H1 (cell line): ENCODE data around the gene RPUSD3. TPM values are rescaled to one million over a fixed set of nuclear protein-coding genes. Genes with fewer than 3 reads are reported as not detected.

Source experiments
- CTCF ChIA-PET: fragments of 300-600 bp; sonication (Branson Sonifier 250); formaldehyde crosslinking; loops from one replicate; lab custom pipeline; 2021; ENCODE audit not compliant: partially characterized antibody; lab: Charles Lee
- POLR2A ChIA-PET: fragments of 300-600 bp; sonication (Branson Sonifier 250); formaldehyde crosslinking; loops from one replicate; lab custom pipeline; 2021; ENCODE audit warnings: inconsistent platforms; ENCODE audit not compliant: partially characterized antibody; lab: Charles Lee
- DNase-seq, 2 experiments: peaks; one replicate each; pipeline versions ENCODE4 v3.0.0 to v3.0.0-alpha.2; 2010 to 2022; ENCODE audit warnings: low spot score in 2 of 2, low read depth in 1 of 2, mixed read lengths in 1 of 2
- FAIRE-seq: peaks from 2 replicates; lab custom pipeline; 2011; peaks lifted over from hg19 to GRCh38; lab: Jason Lieb, UNC
- H2AFZ ChIP-seq: 2 replicates; pipeline ENCODE4 v1.8.1; 2012; ENCODE audit warnings: low read length, inconsistent platforms
- H2AK5ac ChIP-seq: 2 replicates; pipeline ENCODE4 v1.6.1; 2013; ENCODE audit warnings: low read depth, low read length
- H2BK120ac ChIP-seq: replicated peaks from 2 replicates; pipeline ENCODE3; 2013; ENCODE audit warnings: low read depth, low read length, inconsistent platforms
- H2BK12ac ChIP-seq: 2 replicates; pipeline ENCODE4 v1.6.1; 2013; ENCODE audit warnings: low read depth, low read length
- H2BK15ac ChIP-seq: 2 replicates; pipeline ENCODE4 v1.6.1; 2013; ENCODE audit warnings: low read length
- H2BK20ac ChIP-seq: 2 replicates; pipeline ENCODE4 v1.6.1; 2013; ENCODE audit warnings: low read length
- H2BK5ac ChIP-seq: 2 replicates; pipeline ENCODE4 v1.6.1; 2013; ENCODE audit warnings: low read depth, low read length
- H3K14ac ChIP-seq: 2 replicates; pipeline ENCODE4 v1.6.1; 2013; ENCODE audit warnings: inconsistent platforms; ENCODE audit not compliant: insufficient read length
- H3K18ac ChIP-seq: 2 replicates; pipeline ENCODE4 v1.6.1; 2013; ENCODE audit warnings: low read length; ENCODE audit errors: extremely low read depth
- H3K23ac ChIP-seq: 2 replicates; pipeline ENCODE4 v1.6.1; 2013; ENCODE audit warnings: inconsistent platforms; ENCODE audit not compliant: insufficient read length
- H3K23me2 ChIP-seq: 2 replicates; pipeline ENCODE4 v1.6.1; 2013; ENCODE audit warnings: low read depth, low read length
- H3K27ac ChIP-seq: 2 replicates; pipeline ENCODE4 v1.6.1; 2011; ENCODE audit warnings: low read depth, low read length, inconsistent platforms
- H3K27me3 ChIP-seq, 4 experiments: replicated peaks in 1 of 4; 1 replicate in 1 of 4; 2 replicates in 3 of 4; pipeline versions ENCODE4 v1.6.1 to v1.8.1; 2011 to 2013; ENCODE audit warnings: low read length in 3 of 4, mild to moderate bottlenecking in 3 of 4, inconsistent platforms in 2 of 4, mixed read lengths in 2 of 4, moderate library complexity in 1 of 4; ENCODE audit not compliant: control insufficient read depth in 3 of 4, insufficient read depth in 3 of 4; ENCODE audit errors: extremely low read depth in 1 of 4
- H3K36me3 ChIP-seq, 4 experiments: 2 replicates each; pipeline versions ENCODE4 v1.6.1 to v1.8.1; 2011 to 2013; ENCODE audit warnings: mild to moderate bottlenecking in 4 of 4, low read length in 3 of 4, moderate library complexity in 2 of 4, control low read depth in 1 of 4, inconsistent platforms in 1 of 4; ENCODE audit not compliant: insufficient read depth in 4 of 4, control insufficient read depth in 2 of 4
- H3K4ac ChIP-seq: replicated peaks from 2 replicates; pipeline ENCODE3; 2013; ENCODE audit warnings: low read length, low read depth, mixed read lengths, inconsistent platforms; ENCODE audit not compliant: insufficient read length
- H3K4me1 ChIP-seq, 4 experiments: replicated peaks in 1 of 4; 1 replicate in 1 of 4; 2 replicates in 3 of 4; pipeline versions ENCODE4 v1.6.1 to v1.8.1; 2011 to 2013; ENCODE audit warnings: low read length in 3 of 4, inconsistent platforms in 2 of 4, mixed read lengths in 1 of 4; ENCODE audit not compliant: insufficient read depth in 4 of 4, control insufficient read depth in 3 of 4
- H3K4me2 ChIP-seq, 2 experiments: 2 replicates each; pipeline versions ENCODE4 v1.6.1 to v1.8.1; 2011 to 2013; ENCODE audit warnings: low read depth in 2 of 2, low read length in 2 of 2, control low read depth in 1 of 2, inconsistent platforms in 1 of 2, mild to moderate bottlenecking in 1 of 2; ENCODE audit not compliant: insufficient read depth in 1 of 2
- H3K4me3 ChIP-seq, 4 experiments: fragments of 200-600, 300-600 bp in 1 of 4; sonication (generic), shearing (Covaris generic), sonication (Bioruptor Twin) in 1 of 4; 2 replicates each; pipeline versions ENCODE4 v1.5.1 to v1.8.1; 2011 to 2016; ENCODE audit warnings: low read length in 4 of 4, low read depth in 3 of 4, control low read depth in 2 of 4, inconsistent platforms in 2 of 4, mild to moderate bottlenecking in 2 of 4, mixed read lengths in 1 of 4, moderate library complexity in 1 of 4; ENCODE audit not compliant: insufficient read depth in 2 of 4; ENCODE audit errors: extremely low read depth in 1 of 4
- H3K56ac ChIP-seq: replicated peaks from 2 replicates; pipeline ENCODE3; 2013; ENCODE audit warnings: low read depth, mild to moderate bottlenecking, mixed read lengths, low read length, inconsistent platforms; ENCODE audit not compliant: insufficient read length
- H3K79me1 ChIP-seq: 2 replicates; pipeline ENCODE4 v1.6.1; 2013; ENCODE audit warnings: low read depth, low read length, control low read depth
- H3K79me2 ChIP-seq, 2 experiments: 2 replicates each; pipeline versions ENCODE4 v1.6.1 to v1.8.1; 2012 to 2013; ENCODE audit warnings: low read length in 2 of 2, mild to moderate bottlenecking in 2 of 2, inconsistent platforms in 1 of 2; ENCODE audit not compliant: insufficient read depth in 2 of 2, control insufficient read depth in 1 of 2
- H3K9ac ChIP-seq, 4 experiments: replicated peaks in 1 of 4; 1 replicate in 1 of 4; 2 replicates in 3 of 4; pipeline versions ENCODE4 v1.6.1 to v1.8.1; 2011 to 2013; ENCODE audit warnings: low read depth in 3 of 4, low read length in 3 of 4, control low read depth in 2 of 4, mild to moderate bottlenecking in 2 of 4, moderate library complexity in 2 of 4, inconsistent platforms in 1 of 4; ENCODE audit errors: extremely low read depth in 1 of 4
- H3K9me3 ChIP-seq, 2 experiments: 2 replicates each; pipeline versions ENCODE4 v1.6.1 to v1.8.1; 2012 to 2013; ENCODE audit warnings: mild to moderate bottlenecking in 2 of 2, moderate library complexity in 2 of 2, control low read depth in 1 of 2, inconsistent platforms in 1 of 2, low read depth in 1 of 2, low read length in 1 of 2, mixed read lengths in 1 of 2; ENCODE audit not compliant: insufficient read depth in 2 of 2
- H4K20me1 ChIP-seq, 2 experiments: replicated peaks in 1 of 2; 2 replicates each; pipeline versions ENCODE3 to v1.8.1; 2011 to 2013; ENCODE audit warnings: inconsistent platforms in 2 of 2, low read length in 2 of 2, mild to moderate bottlenecking in 1 of 2; ENCODE audit not compliant: insufficient read depth in 2 of 2, control insufficient read depth in 1 of 2
- H4K5ac ChIP-seq: 2 replicates; pipeline ENCODE4 v1.6.1; 2013; ENCODE audit warnings: low read length, low read depth, mixed read lengths, inconsistent platforms; ENCODE audit not compliant: insufficient read length
- H4K8ac ChIP-seq: 2 replicates; pipeline ENCODE4 v1.8.0; 2013; ENCODE audit warnings: mild to moderate bottlenecking, moderate library complexity, low read length, inconsistent platforms; ENCODE audit not compliant: insufficient read depth; ENCODE audit errors: extremely low read depth
- H4K91ac ChIP-seq: replicated peaks from 2 replicates; pipeline ENCODE3; 2013; ENCODE audit warnings: low read length, mixed read lengths, inconsistent platforms; ENCODE audit not compliant: insufficient read length
- ATF3 ChIP-seq: IDR thresholded peaks from 2 replicates; pipeline ENCODE4 v1.6.1; 2011; ENCODE audit warnings: low read depth, mild to moderate bottlenecking, low read length; ENCODE audit not compliant: insufficient read depth
- CHD2 ChIP-seq: IDR thresholded peaks from 2 replicates; pipeline ENCODE4 v1.6.1; 2012; ENCODE audit warnings: low read length, improper control_type of control experiment
- EGR1 ChIP-seq: IDR thresholded peaks from 2 replicates; pipeline ENCODE4 v1.6.1; 2011; ENCODE audit warnings: low read depth, low read length, borderline replicate concordance
- FOSL1 ChIP-seq: IDR thresholded peaks from 2 replicates; pipeline ENCODE4 v1.6.1; 2011; ENCODE audit warnings: mild to moderate bottlenecking, low read depth, low read length, moderate library complexity; ENCODE audit not compliant: insufficient read depth
- HDAC2 ChIP-seq, 2 experiments: fragments of 300-600 bp in 1 of 2; sonication (generic) in 1 of 2; IDR thresholded peaks; 2 replicates each; pipeline ENCODE4 v1.6.1; 2011 to 2012; ENCODE audit warnings: low read depth in 2 of 2, low read length in 2 of 2, mild to moderate bottlenecking in 2 of 2, moderate library complexity in 2 of 2, borderline replicate concordance in 1 of 2, inconsistent platforms in 1 of 2
- KDM1A ChIP-seq: fragments of 200-600, 300-600 bp; sonication (generic); IDR thresholded peaks from 2 replicates; pipeline ENCODE4 v1.7.1; 2016; ENCODE audit warnings: mild to moderate bottlenecking, low read length, borderline replicate concordance
- POLR2A ChIP-seq, 2 experiments: IDR thresholded peaks; 1 replicate in 1 of 2; 2 replicates in 1 of 2; pipeline ENCODE4 v1.6.1; 2011; ENCODE audit warnings: low read depth in 2 of 2, low read length in 2 of 2, mild to moderate bottlenecking in 2 of 2; ENCODE audit errors: control extremely low read depth in 1 of 2
- POLR2AphosphoS5 ChIP-seq: IDR thresholded peaks from 2 replicates; pipeline ENCODE4 v1.6.1; 2011; ENCODE audit warnings: low read depth, low read length
- USF2 ChIP-seq: IDR thresholded peaks from 2 replicates; pipeline ENCODE4 v1.6.1; 2011; ENCODE audit warnings: low read length, improper control_type of control experiment
- WGBS, 2 experiments: shearing (Covaris generic) in 1 of 2; methylation state at CpG; one replicate each; pipeline versions ENCODE4 v1.1.6 to v1.1.7; 2013 to 2015; ENCODE audit warnings: low lambda C conversion rate in 2 of 2, mixed read lengths in 2 of 2, inconsistent platforms in 1 of 2, low coverage in 1 of 2, missing lambda C conversion rate in 1 of 2; ENCODE audit not compliant: insufficient replicate concordance in 2 of 2, insufficient coverage in 1 of 2, insufficient read length in 1 of 2; ENCODE audit errors: extremely low coverage in 1 of 2, missing lambda C conversion rate in 1 of 2; 5-methylcytosine and 5-hydroxymethylcytosine counted together
- polyA plus RNA-seq, 7 experiments: library from polyadenylated mRNA; depleted of rRNA in 3 of 7; stranded (reverse) in 5 of 7; unstranded in 2 of 7; fragments of >200 nt in 5 of 7; fragments of 200-250 nt in 2 of 7; gene quantifications; 1 replicate in 5 of 7; 2 replicates in 1 of 7; 4 replicates in 1 of 7; pipeline versions ENCODE4 v1.2.1 to v1.2.3, GENCODE V29; 2011 to 2013; ENCODE audit warnings: missing spikeins in 2 of 7, mixed read lengths in 2 of 7
- total RNA-seq: library from RNA; stranded (reverse); fragmentation: NEBNext Ultra II Directional; extraction: Animal tissue kit (Norgen Biotek cat#: 25700); gene quantifications from 2 replicates; pipeline ENCODE4 v1.2.1, GENCODE V29; 2021

The RPUSD3 gene
- total and polyA plus RNA-seq, 2 of the 8 experiments (the other 6 are each of a cell fraction or from before 2014, with no cell fraction given): 68.4 to 154 TPM

DNA sequence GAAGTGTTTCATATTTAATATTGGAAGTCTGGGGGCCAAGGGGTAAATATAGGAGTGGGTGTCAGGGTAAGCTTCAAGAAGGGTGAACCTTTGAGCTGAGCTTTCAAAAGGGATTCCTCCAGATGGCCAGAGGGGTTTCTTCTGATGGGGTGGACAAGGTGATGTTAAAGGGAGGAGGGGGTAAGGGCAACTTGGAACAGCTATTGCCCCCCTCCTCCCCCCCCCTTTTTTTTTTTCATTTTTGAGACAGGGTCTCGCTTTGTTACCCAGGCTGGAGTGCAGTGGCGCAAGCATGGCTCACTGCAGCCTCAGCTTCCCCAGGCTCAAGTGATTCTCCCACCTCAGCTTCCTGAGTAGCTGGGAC is 35.8 kb downstream of the RPUSD3 start:
- H2BK20ac ChIP-seq: no peak overlapping the region
- H3K79me2 ChIP-seq: no peaks in the 10 kb centered on the region
- H3K14ac ChIP-seq: no peak overlapping the region
- H3K4me3 ChIP-seq: no peak overlapping the region
- no peak overlapping the region for H3K27ac ChIP-seq
- H3K27me3 ChIP-seq: peaks cover 0 to 11% (median 9%) of the 10 kb centered on the region in 4 experiments; a peak in 5 of 7 replicates
- FAIRE-seq (no peak), DNase-seq (no peak)
- no peak overlapping the region for H4K91ac ChIP-seq
- no peak overlapping the region for H2BK120ac ChIP-seq
- H3K4me2 ChIP-seq: no peak overlapping the region
- no peak overlapping the region for H2BK5ac ChIP-seq
- no peak overlapping the region for H3K56ac ChIP-seq
- H3K4me1 ChIP-seq: peaks cover 0 to 9% (median 2%) of the 10 kb centered on the region in 4 experiments; a peak in 3 of 7 replicates
- H3K9ac ChIP-seq: no peak overlapping the region
- WGBS, 2 experiments: 100% methylated on average over 1 of the region's 2 CpGs; no CpG with 5 or more reads in 1 of the 2 experiments
- H2AK5ac ChIP-seq: no peak overlapping the region
- CTCF ChIA-PET: interaction anchor here (0.5 to 4.9 kb wide), 11 partner anchors 11 to 341 kb away, joined by 3 to 30 read pairs (median 3); partner anchors contain the start of gene ARPC4
- no peak overlapping the region for H2AFZ ChIP-seq
- POLR2A ChIA-PET: interaction anchor here (0.6 to 7.8 kb wide), 7 partner anchors 13 to 97 kb away, joined by 3 to 71 read pairs (median 6); partner anchors contain the start of genes ARPC4, OGG1, RPUSD3 and TADA3
- H3K4ac ChIP-seq: no peak overlapping the region
- no peak overlapping the region for H4K8ac ChIP-seq
- no peak overlapping the region for H3K18ac ChIP-seq
- H3K79me1 ChIP-seq: no peaks in the 10 kb centered on the region
- no peaks in the 10 kb centered on the region for H3K9me3 ChIP-seq
- no peak overlapping the region for H3K23ac ChIP-seq
- peaks cover 22 to 35% (median 30%) of the 10 kb centered on the region in 4 experiments; a peak in 7 of 8 replicates for H3K36me3 ChIP-seq
- peaks cover 2% of the 10 kb centered on the region; the same call in 1 of the 2 replicates for H3K23me2 ChIP-seq
- H2BK15ac ChIP-seq: no peak overlapping the region
- no peak overlapping the region for H4K5ac ChIP-seq
- no peak overlapping the region for H2BK12ac ChIP-seq
- H4K20me1 ChIP-seq: peaks cover 3 to 10% of the 10 kb centered on the region in 2 experiments
- TF ChIP-seq ATF3 (no peak), EGR1 (no peak), CHD2 (no peak), USF2 (no peak), POLR2A (IDR thresholded peaks at IDR 0.05; ENCODE audit: control extremely low read depth in 1 of 2, low read depth in 2 of 2, low read length in 2 of 2) (no peak), HDAC2 (IDR thresholded peaks at IDR 0.05; ENCODE audit: borderline replicate concordance in 1 of 2, low read depth in 2 of 2, low read length in 2 of 2) (no peak), FOSL1 (no peak), POLR2AphosphoS5 (no peak), KDM1A (no peak)
